Fibroblast of villous mesenchyme (primary cell): ENCODE data around the gene KIAA0232. TPM values are rescaled to one million over a fixed set of nuclear protein-coding genes. Genes with fewer than 3 reads are reported as not detected.

ENCODE experiments used
- DNase-seq: peaks from one replicate; pipeline ENCODE4 v3.0.0-alpha.2; 2010; ENCODE audit warnings: low read depth
- H3K4me3 ChIP-seq: 2 replicates; pipeline ENCODE4 v1.5.1; 2011; ENCODE audit warnings: low read depth, mild to moderate bottlenecking, low read length
- CTCF ChIP-seq: IDR thresholded peaks from 2 replicates; pipeline ENCODE4 v1.5.1; 2012; ENCODE audit warnings: low read depth, mild to moderate bottlenecking, low read length; ENCODE audit not compliant: insufficient read depth
- total RNA-seq: library from RNA; depleted of rRNA; stranded (reverse); fragments of >200 nt; gene quantifications from 2 replicates; pipeline ENCODE4 v1.2.3, GENCODE V29; 2012

The KIAA0232 gene
- total RNA-seq, 1 donor: 29.8 TPM

GRCh38 chr4:6799091-6799490 lies 16.6 kb downstream of the KIAA0232 start:
- TF ChIP-seq CTCF: no peak

DNA sequence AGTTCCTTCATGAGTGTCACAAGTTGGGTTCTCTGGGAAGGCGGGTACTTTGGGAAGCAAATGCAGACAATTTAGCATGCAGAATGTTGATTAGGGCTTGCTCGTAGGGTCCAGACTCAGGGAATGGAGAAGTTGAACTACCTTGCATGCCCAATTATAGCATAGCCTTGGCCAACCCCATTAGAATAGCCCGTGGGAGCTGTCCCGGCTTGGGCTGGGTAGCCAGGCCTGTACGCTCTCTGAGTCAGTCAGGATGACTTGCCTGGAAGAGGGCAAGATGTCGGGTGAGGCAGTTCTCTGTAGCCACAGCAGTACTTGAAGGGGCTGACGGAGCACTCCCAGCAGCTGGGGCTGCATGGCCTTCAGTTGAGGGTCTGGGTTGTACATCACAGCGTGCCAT lies 19.5 kb downstream of the KIAA0232 start:
- DNase-seq: no peak

More at GRCh38 chr4:6799091-6799490, 16.6 kb downstream of the KIAA0232 start:
- H3K4me3 ChIP-seq: no peak overlapping the region
- no peak for DNase-seq

GRCh38 chr4:6802626-6803025 lies 20.1 kb downstream of the KIAA0232 start:
- no peak for DNase-seq
- no peak for TF ChIP-seq CTCF
- H3K4me3 ChIP-seq: no peak overlapping the region

More for the DNA sequence above, 19.5 kb downstream of the KIAA0232 start:
- no peak overlapping the region for H3K4me3 ChIP-seq
- TF ChIP-seq CTCF: no peak

- H3K4me3 ChIP-seq: no peak overlapping the region
- no peak for TF ChIP-seq CTCF
- DNase-seq: no peak
Observed at GRCh38 chr4:6803246-6803645, 20.7 kb downstream of the KIAA0232 start.

- DNase-seq: no peak
- no peak for TF ChIP-seq CTCF
- H3K4me3 ChIP-seq: no peak overlapping the region
Observed at GRCh38 chr4:6804082-6804752, 21.7 kb downstream of the KIAA0232 start.

- H3K4me3 ChIP-seq: no peak overlapping the region
- DNase-seq: peak; percentile 58
- TF ChIP-seq CTCF: no peak
Observed at GRCh38 chr4:6806924-6807626, 24.5 kb downstream of the KIAA0232 start.
